MM.1S (cell line): ENCODE measurements around the gene DDX1.

Experiments
- DNase-seq: peaks from one replicate; pipeline ENCODE4 v3.0.0-alpha.2; 2015
- H2AFZ ChIP-seq: fragments of 300-600 bp; sonication (generic); 2 replicates; pipeline ENCODE4 v1.6.0; 2016; ENCODE audit warnings: antibody characterized with exemption, low read length
- H3F3A ChIP-seq: fragments of 300-600 bp; sonication (generic); 2 replicates; pipeline ENCODE4 v1.6.1; 2016; ENCODE audit warnings: mild to moderate bottlenecking, antibody characterized with exemption, low read length, moderate library complexity, mixed read lengths; ENCODE audit not compliant: insufficient read depth
- H3K27ac ChIP-seq: fragments of 300-600 bp; sonication (generic); 2 replicates; pipeline ENCODE4 v1.5.1; 2016; ENCODE audit warnings: mild to moderate bottlenecking, low read length
- H3K27me3 ChIP-seq: fragments of 300-600 bp; sonication (generic); replicated peaks from 2 replicates; pipeline ENCODE4 v1.6.0; 2016; ENCODE audit warnings: low read length; ENCODE audit not compliant: insufficient read depth
- H3K36me3 ChIP-seq: fragments of 300-600 bp; sonication (generic); replicated peaks from 2 replicates; pipeline ENCODE4 v1.6.1; 2016; ENCODE audit warnings: mild to moderate bottlenecking, low read length, mixed read lengths; ENCODE audit not compliant: insufficient read depth
- H3K4me1 ChIP-seq: fragments of 300-600 bp; sonication (generic); 2 replicates; pipeline ENCODE4 v1.6.1; 2016; ENCODE audit warnings: low read length, mixed read lengths
- H3K4me2 ChIP-seq: fragments of 300-600 bp; sonication (generic); 2 replicates; pipeline ENCODE4 v1.6.0; 2016; ENCODE audit warnings: low read depth, low read length
- H3K4me3 ChIP-seq: fragments of 300-600 bp; sonication (generic); 2 replicates; pipeline ENCODE4 v1.5.1; 2016; ENCODE audit warnings: low read length, mixed read lengths
- H3K79me2 ChIP-seq: fragments of 300-600 bp; sonication (generic); 2 replicates; pipeline ENCODE4 v1.6.1; 2016; ENCODE audit warnings: mixed run types, low read length, mixed read lengths
- H3K9ac ChIP-seq: fragments of 300-600 bp; sonication (generic); 2 replicates; pipeline ENCODE4 v1.6.1; 2016; ENCODE audit warnings: low read length, mixed read lengths
- H3K9me2 ChIP-seq: fragments of 300-600 bp; sonication (generic); replicated peaks from 2 replicates; pipeline ENCODE4 v1.6.1; 2016; ENCODE audit warnings: mild to moderate bottlenecking, low read length, mixed read lengths; ENCODE audit not compliant: insufficient read depth
- H3K9me3 ChIP-seq: fragments of 300-600 bp; sonication (generic); replicated peaks from 2 replicates; pipeline ENCODE4 v1.6.1; 2016; ENCODE audit warnings: mild to moderate bottlenecking, low read length, mixed read lengths; ENCODE audit not compliant: insufficient read depth
- H4K20me1 ChIP-seq: fragments of 300-600 bp; sonication (generic); 2 replicates; pipeline ENCODE4 v1.6.1; 2016; ENCODE audit warnings: mild to moderate bottlenecking, low read length, moderate library complexity, mixed read lengths; ENCODE audit not compliant: insufficient read depth
- EZH2 ChIP-seq: fragments of 300-600 bp; sonication (generic); optimal IDR thresholded peaks from 2 replicates; pipeline ENCODE3; 2017; ENCODE audit warnings: low read depth, mild to moderate bottlenecking, antibody characterized with exemption, low read length, mixed read lengths
- EZH2phosphoT487 ChIP-seq: fragments of 300-600 bp; sonication (generic); IDR thresholded peaks from 2 replicates; pipeline ENCODE4 v1.6.1; 2018; ENCODE audit warnings: antibody characterized with exemption, low read length
- TF ChIP-seq, protein P1 (sequence below): fragments of 300-600 bp; sonication (generic); IDR thresholded peaks from 2 replicates; pipeline ENCODE4 v1.5.1; 2016; ENCODE audit warnings: antibody characterized with exemption, low read length, mixed read lengths

Gene DDX1

GRCh38 chr2:15664273-15665066 is 72.8 kb downstream of the DDX1 start:
- H3K27me3 ChIP-seq: no peaks in the 10 kb centered on the region

DNA sequence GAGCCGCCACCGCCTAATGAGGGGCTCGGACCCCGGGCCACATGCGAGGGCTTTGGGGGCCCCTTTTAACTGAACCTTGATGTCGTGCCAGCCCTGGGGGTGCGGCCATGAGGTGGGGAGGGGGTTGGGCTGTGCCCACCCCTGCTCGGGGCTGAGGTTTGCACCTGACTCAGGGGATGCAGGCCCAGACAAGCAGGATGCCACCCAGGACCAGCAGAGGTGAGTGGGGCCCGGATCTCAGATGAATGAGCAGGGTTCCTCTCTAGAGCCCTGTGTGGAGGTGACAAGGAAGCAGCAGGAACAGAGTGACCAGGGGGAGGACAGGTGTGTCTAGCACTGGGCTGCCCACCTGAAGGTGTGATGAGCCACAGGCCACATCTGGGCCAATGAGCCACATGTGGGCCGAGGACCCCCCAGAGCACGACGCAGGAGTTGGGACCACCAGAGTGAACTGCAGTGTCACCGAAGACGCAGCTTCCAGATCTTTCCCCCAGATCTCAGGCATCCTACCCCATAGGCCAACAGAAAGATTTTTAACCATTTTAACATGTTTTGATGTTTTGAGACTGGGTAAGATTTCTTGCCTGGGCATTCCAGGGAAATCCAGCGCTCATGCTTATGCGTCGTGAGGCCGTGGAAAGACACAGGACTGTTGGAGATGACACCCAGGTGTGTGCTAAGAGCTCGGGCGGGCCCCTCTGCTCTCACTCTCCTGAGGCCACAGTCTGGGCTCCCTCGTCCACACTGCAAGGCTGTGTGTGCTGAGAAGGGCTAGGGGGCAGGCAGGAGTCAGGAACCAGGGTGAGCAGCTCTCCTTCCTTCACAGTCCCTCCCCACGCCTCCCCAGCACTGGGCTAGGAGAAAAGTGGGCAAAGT is 73.6 kb downstream of the DDX1 start:
- no peaks in the 10 kb centered on the region for H3K9me2 ChIP-seq
- H3K4me2 ChIP-seq: no peak overlapping the region
- H3K9me3 ChIP-seq: no peaks in the 10 kb centered on the region
- H3K27ac ChIP-seq: no peak overlapping the region
- H3F3A ChIP-seq: no peaks in the 10 kb centered on the region
- no peaks in the 10 kb centered on the region for H4K20me1 ChIP-seq
- no peak overlapping the region for H3K4me3 ChIP-seq
- H3K27me3 ChIP-seq: no peaks in the 10 kb centered on the region
- H3K36me3 ChIP-seq: no peaks in the 10 kb centered on the region
- no peak overlapping the region for H3K9ac ChIP-seq
- DNase-seq: no peak
- no peaks in the 10 kb centered on the region for H3K4me1 ChIP-seq
- TF ChIP-seq, protein P1, sequence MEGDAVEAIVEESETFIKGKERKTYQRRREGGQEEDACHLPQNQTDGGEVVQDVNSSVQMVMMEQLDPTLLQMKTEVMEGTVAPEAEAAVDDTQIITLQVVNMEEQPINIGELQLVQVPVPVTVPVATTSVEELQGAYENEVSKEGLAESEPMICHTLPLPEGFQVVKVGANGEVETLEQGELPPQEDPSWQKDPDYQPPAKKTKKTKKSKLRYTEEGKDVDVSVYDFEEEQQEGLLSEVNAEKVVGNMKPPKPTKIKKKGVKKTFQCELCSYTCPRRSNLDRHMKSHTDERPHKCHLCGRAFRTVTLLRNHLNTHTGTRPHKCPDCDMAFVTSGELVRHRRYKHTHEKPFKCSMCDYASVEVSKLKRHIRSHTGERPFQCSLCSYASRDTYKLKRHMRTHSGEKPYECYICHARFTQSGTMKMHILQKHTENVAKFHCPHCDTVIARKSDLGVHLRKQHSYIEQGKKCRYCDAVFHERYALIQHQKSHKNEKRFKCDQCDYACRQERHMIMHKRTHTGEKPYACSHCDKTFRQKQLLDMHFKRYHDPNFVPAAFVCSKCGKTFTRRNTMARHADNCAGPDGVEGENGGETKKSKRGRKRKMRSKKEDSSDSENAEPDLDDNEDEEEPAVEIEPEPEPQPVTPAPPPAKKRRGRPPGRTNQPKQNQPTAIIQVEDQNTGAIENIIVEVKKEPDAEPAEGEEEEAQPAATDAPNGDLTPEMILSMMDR: no peak
- TF ChIP-seq EZH2 (no peak), EZH2phosphoT487 (no peak)
- H2AFZ ChIP-seq: no peak overlapping the region
- H3K79me2 ChIP-seq: no peaks in the 10 kb centered on the region

More at GRCh38 chr2:15664273-15665066, 72.8 kb downstream of the DDX1 start:
- Histone ChIP-seq H4K20me1 (no peaks in the 10 kb centered on the region), H3K9ac (no peak overlapping the region), H3K27ac (no peak overlapping the region), H3K36me3 (no peaks in the 10 kb centered on the region), H3K4me2 (no peak overlapping the region), H2AFZ (no peak overlapping the region), H3K9me2 (no peaks in the 10 kb centered on the region), H3F3A (no peaks in the 10 kb centered on the region), H3K4me3 (no peak overlapping the region), H3K4me1 (no peaks in the 10 kb centered on the region), H3K9me3 (no peaks in the 10 kb centered on the region), H3K79me2 (no peaks in the 10 kb centered on the region)
- no peak for DNase-seq
- TF ChIP-seq EZH2phosphoT487: no peak
- TF ChIP-seq, protein P1: no peak
- no peak for TF ChIP-seq EZH2

GRCh38 chr2:15665943-15666460 is 74.3 kb downstream of the DDX1 start:
- TF ChIP-seq, protein P1: no peak
- DNase-seq: no peak
- H3F3A ChIP-seq: no peaks in the 10 kb centered on the region
- no peaks in the 10 kb centered on the region for H3K79me2 ChIP-seq
- H3K9ac ChIP-seq: no peak overlapping the region
- H2AFZ ChIP-seq: no peak overlapping the region
- H3K36me3 ChIP-seq: no peaks in the 10 kb centered on the region
- no peaks in the 10 kb centered on the region for H3K9me3 ChIP-seq
- no peak overlapping the region for H3K4me2 ChIP-seq
- H3K27me3 ChIP-seq: no peaks in the 10 kb centered on the region
- no peak overlapping the region for H3K4me3 ChIP-seq
- H3K9me2 ChIP-seq: no peaks in the 10 kb centered on the region
- H3K4me1 ChIP-seq: no peaks in the 10 kb centered on the region
- no peak overlapping the region for H3K27ac ChIP-seq
- H4K20me1 ChIP-seq: no peaks in the 10 kb centered on the region
